SJSA1 (cell line): ENCODE data around the gene STX16. TPM values are rescaled to one million over a fixed set of nuclear protein-coding genes. Genes with fewer than 3 reads are reported as not detected.

Source experiments
- DNase-seq, 2 experiments: peaks; one replicate each; pipeline ENCODE4 v3.0.0-alpha.2; 2015 to 2020; ENCODE audit warnings: low spot score in 2 of 2, low read depth in 1 of 2
- H3K27ac ChIP-seq: fragments of 250-450 bp; sonication (Bioruptor Pico); 2 replicates; pipeline ENCODE4 v1.5.1; 2020; ENCODE audit warnings: mild to moderate bottlenecking, moderate library complexity
- H3K27me3 ChIP-seq: fragments of 250-450 bp; sonication (Bioruptor Pico); replicated peaks from 2 replicates; pipeline ENCODE4 v1.5.1; 2020; ENCODE audit warnings: mild to moderate bottlenecking, moderate library complexity
- H3K36me3 ChIP-seq: fragments of 250-450 bp; sonication (Bioruptor Pico); 2 replicates; pipeline ENCODE4 v1.5.1; 2020; ENCODE audit warnings: mild to moderate bottlenecking
- H3K4me1 ChIP-seq: fragments of 250-450 bp; sonication (Bioruptor Pico); replicated peaks from 2 replicates; pipeline ENCODE4 v1.6.1; 2021; ENCODE audit warnings: mild to moderate bottlenecking
- H3K4me3 ChIP-seq: fragments of 250-450 bp; sonication (Bioruptor Pico); 2 replicates; pipeline ENCODE4 v1.5.1; 2020; ENCODE audit warnings: mild to moderate bottlenecking
- H3K9me3 ChIP-seq: fragments of 250-450 bp; sonication (Bioruptor Pico); replicated peaks from 2 replicates; pipeline ENCODE4 v1.5.1; 2020; ENCODE audit warnings: mild to moderate bottlenecking
- total RNA-seq: library from RNA; depleted of rRNA; stranded (reverse); fragments of >200 nt; shearing (Covaris generic); gene quantifications from 2 replicates; pipeline ENCODE4 v1.2.3, GENCODE V29; 2014

STX16 gene
- total RNA-seq, 1 experiment from 2014 or later, result 26.2 TPM

DNA sequence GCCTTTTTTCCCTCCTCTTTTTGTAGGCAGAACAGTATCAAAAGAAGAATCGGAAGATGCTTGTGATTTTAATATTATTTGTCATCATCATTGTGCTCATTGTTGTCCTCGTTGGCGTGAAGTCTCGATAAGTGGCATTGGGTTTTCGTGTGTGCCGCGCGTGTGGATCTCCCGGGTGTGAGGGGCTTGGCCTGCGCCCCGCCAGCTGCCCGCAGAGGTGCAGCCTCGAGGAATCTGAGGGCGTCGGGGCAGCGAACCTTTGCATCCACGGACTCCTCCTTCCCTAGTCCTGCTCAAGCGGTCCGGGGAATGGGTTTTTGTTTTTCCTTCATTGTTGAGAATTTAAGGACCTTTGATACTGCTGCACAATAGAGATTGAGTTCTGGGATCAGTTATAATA is 25.1 kb downstream of the STX16 start:
- DNase-seq, result no peak
- Histone ChIP-seq H3K4me3 (no peak overlapping the region), H3K27me3 (no peaks in the 10 kb centered on the region), H3K4me1 (no peaks in the 10 kb centered on the region), H3K9me3 (no peaks in the 10 kb centered on the region), H3K36me3 (peaks cover 88% of the 10 kb centered on the region), H3K27ac (no peak overlapping the region)

- H3K27ac ChIP-seq, result no peak overlapping the region
- H3K4me3 ChIP-seq, result no peak overlapping the region
- H3K4me1 ChIP-seq, result no peaks in the 10 kb centered on the region
- no peaks in the 10 kb centered on the region for H3K9me3 ChIP-seq
- no peak for DNase-seq
- H3K36me3 ChIP-seq, result peaks cover 83% of the 10 kb centered on the region
- H3K27me3 ChIP-seq, result no peaks in the 10 kb centered on the region
These were observed 26.1 kb downstream of the STX16 start for GRCh38 chr20:58677079-58677604.

- Histone ChIP-seq H3K4me3 (no peak overlapping the region), H3K36me3 (peaks cover 81% of the 10 kb centered on the region), H3K4me1 (no peaks in the 10 kb centered on the region), H3K27me3 (no peaks in the 10 kb centered on the region), H3K9me3 (no peaks in the 10 kb centered on the region), H3K27ac (no peak overlapping the region)
- no peak for DNase-seq
These were observed 26.7 kb downstream of the STX16 start for GRCh38 chr20:58677808-58678207.

DNA sequence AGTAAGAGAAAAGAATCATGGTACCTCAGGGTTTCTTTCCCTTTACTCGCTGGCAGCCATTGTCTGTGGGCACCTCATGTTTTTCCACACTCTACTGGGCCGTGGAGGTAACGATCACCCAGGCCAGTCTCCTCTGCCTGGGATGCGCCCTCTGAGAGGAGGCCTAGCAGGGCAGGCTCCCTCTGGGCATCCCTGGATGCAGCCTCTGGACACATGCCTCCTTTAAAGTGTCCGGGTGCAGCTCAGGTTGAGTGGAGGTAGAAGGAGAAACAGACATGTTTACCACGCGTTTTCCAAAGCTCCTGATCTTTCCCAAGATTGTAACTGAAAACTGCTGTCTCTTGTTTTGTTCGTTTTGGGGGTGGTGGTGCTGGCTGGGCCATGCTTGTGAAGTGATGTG is 27.7 kb downstream of the STX16 start:
- no peaks in the 10 kb centered on the region for H3K9me3 ChIP-seq
- no peak overlapping the region for H3K4me3 ChIP-seq
- no peak for DNase-seq
- no peak overlapping the region for H3K27ac ChIP-seq
- peaks cover 71% of the 10 kb centered on the region for H3K36me3 ChIP-seq
- no peaks in the 10 kb centered on the region for H3K4me1 ChIP-seq
- H3K27me3 ChIP-seq, result no peaks in the 10 kb centered on the region

GRCh38 chr20:58682656-58683531 is 31.8 kb downstream of the STX16 start:
- DNase-seq, result no peak
- Histone ChIP-seq H3K36me3 (peaks cover 32% of the 10 kb centered on the region), H3K27me3 (no peaks in the 10 kb centered on the region), H3K4me3 (no peak overlapping the region), H3K9me3 (no peaks in the 10 kb centered on the region), H3K27ac (no peak overlapping the region), H3K4me1 (no peaks in the 10 kb centered on the region)

GRCh38 chr20:58684291-58684690 is 33.2 kb downstream of the STX16 start:
- no peak overlapping the region for H3K4me3 ChIP-seq
- H3K9me3 ChIP-seq, result no peaks in the 10 kb centered on the region
- H3K27me3 ChIP-seq, result no peaks in the 10 kb centered on the region

DNA sequence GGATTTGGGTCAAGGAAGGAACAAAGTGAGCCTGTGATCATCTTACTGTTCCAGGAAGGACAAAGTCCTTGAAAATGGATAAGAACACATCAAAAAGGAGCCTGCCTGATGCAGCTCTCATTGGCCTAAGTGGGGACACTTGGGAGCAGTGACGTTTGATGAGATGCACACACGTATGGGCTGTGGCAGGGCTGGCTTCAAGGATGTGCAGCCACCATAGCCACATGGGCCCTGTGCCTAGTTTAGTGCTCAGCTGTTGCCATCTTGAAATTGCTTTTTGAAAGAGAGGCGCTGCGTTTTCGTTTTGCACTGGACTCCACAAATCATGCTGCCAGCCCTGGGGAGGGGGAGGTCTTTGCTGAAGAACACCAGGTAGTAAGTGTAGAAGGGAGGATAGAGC is 34.9 kb downstream of the STX16 start:
- Histone ChIP-seq H3K36me3 (peaks cover 5% of the 10 kb centered on the region), H3K27me3 (no peaks in the 10 kb centered on the region), H3K4me3 (no peak overlapping the region), H3K27ac (no peak overlapping the region), H3K9me3 (no peaks in the 10 kb centered on the region), H3K4me1 (no peaks in the 10 kb centered on the region)
- no peak for DNase-seq

More at GRCh38 chr20:58684291-58684690, 33.2 kb downstream of the STX16 start:
- no peak overlapping the region for H3K27ac ChIP-seq
- DNase-seq, result no peak
- peaks cover 20% of the 10 kb centered on the region for H3K36me3 ChIP-seq
- no peaks in the 10 kb centered on the region for H3K4me1 ChIP-seq

GRCh38 chr20:58688414-58688813 is 37.3 kb downstream of the STX16 start:
- no peak overlapping the region for H3K27ac ChIP-seq
- peaks cover 9% of the 10 kb centered on the region for H3K4me1 ChIP-seq
- no peaks in the 10 kb centered on the region for H3K9me3 ChIP-seq
- no peaks in the 10 kb centered on the region for H3K27me3 ChIP-seq
- H3K4me3 ChIP-seq, result no peak overlapping the region
- DNase-seq, result no peak
- peaks cover 4% of the 10 kb centered on the region; the same call in 1 of the 2 replicates for H3K36me3 ChIP-seq

- peaks cover 12% of the 10 kb centered on the region for H3K4me1 ChIP-seq
- H3K27ac ChIP-seq, result no peak overlapping the region
- DNase-seq, result no peak
- no peaks in the 10 kb centered on the region for H3K27me3 ChIP-seq
- no peaks in the 10 kb centered on the region for H3K9me3 ChIP-seq
- peaks cover 6% of the 10 kb centered on the region; the same call in 1 of the 2 replicates for H3K36me3 ChIP-seq
- no peak overlapping the region for H3K4me3 ChIP-seq
These were observed 37.8 kb downstream of the STX16 start for GRCh38 chr20:58688840-58689239.

GRCh38 chr20:58690396-58691135 is 39.5 kb downstream of the STX16 start:
- H3K4me3 ChIP-seq, result no peak overlapping the region
- no peak overlapping the region for H3K27ac ChIP-seq
- no peak for DNase-seq
- no peaks in the 10 kb centered on the region for H3K27me3 ChIP-seq
- no peaks in the 10 kb centered on the region for H3K9me3 ChIP-seq
- H3K36me3 ChIP-seq, result peaks cover 8% of the 10 kb centered on the region
- H3K4me1 ChIP-seq, result peaks cover 12% of the 10 kb centered on the region

DNA sequence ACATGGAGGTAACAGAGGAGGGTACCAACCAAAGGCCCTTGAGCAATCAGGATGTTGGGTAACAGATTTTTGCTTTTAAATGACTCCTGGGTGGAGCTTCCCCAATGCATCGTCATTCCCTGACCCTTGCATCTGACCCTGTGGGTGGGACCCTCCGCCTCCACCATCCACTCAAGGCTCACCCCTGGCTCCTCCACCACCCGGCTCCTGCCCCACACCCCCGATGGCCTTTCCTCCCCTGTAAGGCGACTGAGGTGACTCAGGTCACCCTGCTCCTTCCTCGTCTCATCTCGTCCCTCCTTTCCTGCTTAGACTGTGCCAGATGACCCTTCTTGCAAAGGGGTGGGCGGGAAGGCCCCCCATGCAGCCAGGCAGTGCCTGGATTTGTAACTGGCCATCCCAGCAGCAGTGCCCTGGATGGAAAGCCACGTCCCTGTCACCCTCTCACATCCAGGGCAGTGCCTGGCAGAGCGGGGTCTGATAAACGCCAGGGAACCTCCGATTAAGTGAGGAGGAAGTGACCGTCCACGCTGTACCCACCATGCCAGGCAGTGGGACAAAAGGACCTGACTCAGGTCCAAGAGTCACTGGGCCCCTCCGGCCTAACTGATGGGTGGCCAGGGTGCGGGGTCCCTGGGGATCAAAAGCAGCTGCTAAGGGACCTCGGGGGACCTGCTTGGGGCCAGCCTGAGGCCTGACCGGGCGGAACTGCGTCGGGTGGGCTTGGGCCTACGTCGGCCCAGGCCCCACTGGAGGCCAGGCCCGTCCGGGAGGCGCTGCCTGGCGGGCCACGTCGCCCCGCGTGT is 40.9 kb downstream of the STX16 start:
- H3K27me3 ChIP-seq, result no peaks in the 10 kb centered on the region
- H3K9me3 ChIP-seq, result no peaks in the 10 kb centered on the region
- H3K4me3 ChIP-seq, result no peak overlapping the region
- H3K27ac ChIP-seq, result peak overlapping the region; percentile 39; the same call in 1 of the 2 replicates
- peaks cover 12% of the 10 kb centered on the region for H3K4me1 ChIP-seq
- peaks cover 18% of the 10 kb centered on the region for H3K36me3 ChIP-seq
- no peak for DNase-seq

GRCh38 chr20:58692579-58693225 is 41.6 kb downstream of the STX16 start, which contains the start of gene NPEPL1:
Gene NPEPL1 (plus strand): TSS chr20:58692800. CDS start chr20:58692901, 101 bp downstream.
- Histone ChIP-seq H3K27me3 (no peaks in the 10 kb centered on the region), H3K36me3 (peaks cover 20% of the 10 kb centered on the region), H3K4me3 (peak within 1 kb of the TSS; percentile 42), H3K4me1 (peaks cover 12% of the 10 kb centered on the region), H3K27ac (peak within 1 kb of the TSS; percentile 39; the same call in 1 of the 2 replicates), H3K9me3 (no peaks in the 10 kb centered on the region)
- peak in 1 of 2 experiments; percentile 43 for DNase-seq
